ENCODE results near the gene RTP3.

DNA sequence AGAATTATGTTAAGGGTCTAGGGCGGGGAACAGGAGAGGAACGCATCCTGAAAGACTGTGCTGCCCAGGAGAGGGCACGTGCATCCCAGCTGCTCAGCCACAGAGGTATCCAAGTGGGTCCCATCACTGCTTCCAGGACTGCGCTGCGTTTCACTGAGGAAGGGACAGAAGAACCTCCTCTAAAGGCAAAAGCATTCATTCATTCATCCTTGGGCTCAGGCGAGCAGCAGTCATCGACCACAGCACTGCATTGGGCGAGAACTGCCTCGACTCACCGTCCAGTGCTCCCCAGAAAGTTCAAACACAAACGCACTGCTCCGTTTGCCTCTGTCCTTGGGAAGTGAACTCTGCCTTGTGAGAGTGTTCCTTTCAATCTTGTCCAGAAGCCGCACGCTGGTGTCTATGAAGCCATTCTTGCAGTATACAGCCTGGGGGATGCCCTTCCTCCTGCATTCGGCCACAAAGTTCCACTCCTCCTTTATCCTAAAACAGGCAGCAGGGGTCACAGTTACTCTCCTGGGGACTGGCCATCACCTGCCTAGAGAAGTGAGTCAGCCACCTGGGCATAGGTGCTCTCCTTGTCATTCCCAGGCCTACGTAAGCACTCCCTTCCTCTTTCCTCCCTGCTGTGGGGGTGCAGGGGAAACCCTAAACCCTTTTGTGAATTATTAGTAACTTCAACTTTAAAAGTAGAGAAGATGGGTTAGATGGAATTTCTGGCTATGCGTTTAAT is 47.2 kb downstream of the RTP3 start:
- TF ChIP-seq, protein P1, sequence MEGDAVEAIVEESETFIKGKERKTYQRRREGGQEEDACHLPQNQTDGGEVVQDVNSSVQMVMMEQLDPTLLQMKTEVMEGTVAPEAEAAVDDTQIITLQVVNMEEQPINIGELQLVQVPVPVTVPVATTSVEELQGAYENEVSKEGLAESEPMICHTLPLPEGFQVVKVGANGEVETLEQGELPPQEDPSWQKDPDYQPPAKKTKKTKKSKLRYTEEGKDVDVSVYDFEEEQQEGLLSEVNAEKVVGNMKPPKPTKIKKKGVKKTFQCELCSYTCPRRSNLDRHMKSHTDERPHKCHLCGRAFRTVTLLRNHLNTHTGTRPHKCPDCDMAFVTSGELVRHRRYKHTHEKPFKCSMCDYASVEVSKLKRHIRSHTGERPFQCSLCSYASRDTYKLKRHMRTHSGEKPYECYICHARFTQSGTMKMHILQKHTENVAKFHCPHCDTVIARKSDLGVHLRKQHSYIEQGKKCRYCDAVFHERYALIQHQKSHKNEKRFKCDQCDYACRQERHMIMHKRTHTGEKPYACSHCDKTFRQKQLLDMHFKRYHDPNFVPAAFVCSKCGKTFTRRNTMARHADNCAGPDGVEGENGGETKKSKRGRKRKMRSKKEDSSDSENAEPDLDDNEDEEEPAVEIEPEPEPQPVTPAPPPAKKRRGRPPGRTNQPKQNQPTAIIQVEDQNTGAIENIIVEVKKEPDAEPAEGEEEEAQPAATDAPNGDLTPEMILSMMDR (IDR thresholded peaks at IDR 0.05), result no peak
- no peak for TF ChIP-seq EP300 (IDR thresholded peaks at IDR 0.05)

Measured in gastroesophageal sphincter (tissue), 3 donors.